HUES64 (cell line): ENCODE data around the gene TMED3.
"Not testable (repeated sequence)": the region's sequence is repeated elsewhere in the genome, so short reads cannot be mapped to it uniquely, and the experiment has no call there.

ENCODE experiments used
- H3K27ac ChIP-seq: 2 replicates; pipeline ENCODE4 v1.7.0; 2013; ENCODE audit warnings: low read depth, low read length, inconsistent platforms
- H3K27me3 ChIP-seq: 2 replicates; pipeline ENCODE4 v1.6.1; 2013; ENCODE audit warnings: mild to moderate bottlenecking, low read length; ENCODE audit not compliant: insufficient read depth
- H3K36me3 ChIP-seq: 2 replicates; pipeline ENCODE4 v1.6.1; 2013; ENCODE audit warnings: mild to moderate bottlenecking, low read length; ENCODE audit not compliant: insufficient read depth
- H3K4me1 ChIP-seq: 2 replicates; pipeline ENCODE4 v1.6.1; 2013; ENCODE audit warnings: mild to moderate bottlenecking, low read length, moderate library complexity; ENCODE audit not compliant: insufficient read depth
- H3K4me3 ChIP-seq: 2 replicates; pipeline ENCODE4 v1.5.1; 2013; ENCODE audit warnings: mild to moderate bottlenecking, low read length, moderate library complexity
- H3K9ac ChIP-seq: 2 replicates; pipeline ENCODE4 v1.6.1; 2013; ENCODE audit warnings: mild to moderate bottlenecking, low read depth, low read length
- H3K9me3 ChIP-seq: 2 replicates; pipeline ENCODE4 v1.6.1; 2013; ENCODE audit warnings: low read depth, low read length; ENCODE audit not compliant: insufficient read depth
- WGBS: fragments of 150-250, 120-280 bp; methylation state at CpG from one replicate; pipeline ENCODE4 v1.1.7; 2013; ENCODE audit warnings: missing lambda C conversion rate; 5-methylcytosine and 5-hydroxymethylcytosine counted together

The TMED3 gene

GRCh38 chr15:79299126-79299840 lies 11.6 kb upstream of the TMED3 start:
- H3K27me3 ChIP-seq, result peaks cover 56% of the 10 kb centered on the region
- H3K4me3 ChIP-seq, result no peak overlapping the region
- H3K9ac ChIP-seq, result no peak overlapping the region
- no peak overlapping the region for H3K27ac ChIP-seq
- no peaks in the 10 kb centered on the region for H3K4me1 ChIP-seq
- H3K9me3 ChIP-seq, result no peaks in the 10 kb centered on the region
- H3K36me3 ChIP-seq, result no peaks in the 10 kb centered on the region
- WGBS, result 96% methylated on average over 7 of the region's 7 CpGs

- Histone ChIP-seq H3K9ac (no peak overlapping the region), H3K4me1 (no peaks in the 10 kb centered on the region), H3K27me3 (peaks cover 58% of the 10 kb centered on the region), H3K9me3 (no peaks in the 10 kb centered on the region), H3K27ac (no peak overlapping the region), H3K4me3 (no peak overlapping the region), H3K36me3 (no peaks in the 10 kb centered on the region)
- WGBS, result 100% methylated on average over 1 of the region's 1 CpG
Observed at GRCh38 chr15:79299841-79300235, 11.1 kb upstream of the TMED3 start.

- Histone ChIP-seq H3K4me1 (peaks cover 4% of the 10 kb centered on the region), H3K9ac (no peak overlapping the region), H3K27ac (no peak overlapping the region), H3K9me3 (no peaks in the 10 kb centered on the region), H3K36me3 (no peaks in the 10 kb centered on the region), H3K27me3 (peaks cover 81% of the 10 kb centered on the region), H3K4me3 (no peak overlapping the region)
- WGBS, result 74% methylated on average over 4 of the region's 4 CpGs
Observed at GRCh38 chr15:79307251-79307650, 3.7 kb upstream of the TMED3 start.

GRCh38 chr15:79308874-79309273 lies 2.0 kb upstream of the TMED3 start:
- H3K27me3 ChIP-seq, result peaks cover 67% of the 10 kb centered on the region
- WGBS, result 75% methylated on average over 2 of the region's 2 CpGs

GRCh38 chr15:79310612-79310984 lies 314 bp upstream of the TMED3 start:
- H3K9ac ChIP-seq, result no peak overlapping the region
- peak overlapping the region; percentile 85 for H3K4me3 ChIP-seq
- peaks cover 26% of the 10 kb centered on the region for H3K36me3 ChIP-seq
- 1% methylated on average over 10 of the region's 17 CpGs for WGBS
- H3K27ac ChIP-seq, result no peak overlapping the region
- H3K27me3 ChIP-seq, result peaks cover 50% of the 10 kb centered on the region
- H3K4me1 ChIP-seq, result peaks cover 6% of the 10 kb centered on the region
- no peaks in the 10 kb centered on the region for H3K9me3 ChIP-seq

More at GRCh38 chr15:79308874-79309273, 2.0 kb upstream of the TMED3 start:
- H3K9me3 ChIP-seq, result no peaks in the 10 kb centered on the region
- H3K4me3 ChIP-seq, result no peak overlapping the region
- no peak overlapping the region for H3K27ac ChIP-seq
- peaks cover 6% of the 10 kb centered on the region for H3K4me1 ChIP-seq
- peaks cover 9% of the 10 kb centered on the region for H3K36me3 ChIP-seq
- no peak overlapping the region for H3K9ac ChIP-seq

- Histone ChIP-seq H3K36me3 (peaks cover 40% of the 10 kb centered on the region), H3K27ac (no peak overlapping the region)
Observed at GRCh38 chr15:79311901-79312553, 1.1 kb downstream of the TMED3 start.

GRCh38 chr15:79314186-79314585 lies 3.3 kb downstream of the TMED3 start:
- Histone ChIP-seq H3K4me1 (peaks cover 6% of the 10 kb centered on the region), H3K27ac (no peak overlapping the region), H3K36me3 (peaks cover 62% of the 10 kb centered on the region), H3K27me3 (peaks cover 15% of the 10 kb centered on the region), H3K9ac (no peak overlapping the region), H3K9me3 (0 out of 2 replicates have a peak, but pooled peaks cover 3% of the 10 kb centered on the region), H3K4me3 (no peak overlapping the region)
- WGBS, result 100% methylated on average over 1 of the region's 1 CpG

More at GRCh38 chr15:79311901-79312553, 1.1 kb downstream of the TMED3 start:
- Histone ChIP-seq H3K4me1 (peaks cover 6% of the 10 kb centered on the region), H3K4me3 (peak overlapping the region; percentile 85), H3K9me3 (no peaks in the 10 kb centered on the region), H3K27me3 (peaks cover 37% of the 10 kb centered on the region), H3K9ac (peak overlapping the region; percentile 87)
- WGBS, result 73% methylated on average over 8 of the region's 8 CpGs

GRCh38 chr15:79314811-79315210 lies 3.9 kb downstream of the TMED3 start:
- H3K4me3 ChIP-seq, result no peak overlapping the region
- peaks cover 67% of the 10 kb centered on the region for H3K36me3 ChIP-seq
- peaks cover 9% of the 10 kb centered on the region for H3K27me3 ChIP-seq
- H3K9me3 ChIP-seq, result 0 out of 2 replicates have a peak, but pooled peaks cover 3% of the 10 kb centered on the region
- H3K9ac ChIP-seq, result no peak overlapping the region
- H3K4me1 ChIP-seq, result peaks cover 6% of the 10 kb centered on the region
- no peak overlapping the region for H3K27ac ChIP-seq
- WGBS, result 91% methylated on average over 6 of the region's 6 CpGs

- WGBS, result 85% methylated on average over 10 of the region's 10 CpGs
- no peaks in the 10 kb centered on the region for H3K27me3 ChIP-seq
Observed at GRCh38 chr15:79315623-79316328, 4.9 kb downstream of the TMED3 start.

GRCh38 chr15:79316864-79317263 lies 6.0 kb downstream of the TMED3 start:
- Histone ChIP-seq H3K27ac (no peak overlapping the region), H3K4me3 (no peak overlapping the region), H3K9me3 (0 out of 2 replicates have a peak, but pooled peaks cover 3% of the 10 kb centered on the region), H3K27me3 (no peaks in the 10 kb centered on the region), H3K4me1 (peaks cover 6% of the 10 kb centered on the region), H3K9ac (no peak overlapping the region), H3K36me3 (peaks cover 82% of the 10 kb centered on the region)
- 94% methylated on average over 9 of the region's 9 CpGs for WGBS

More at GRCh38 chr15:79315623-79316328, 4.9 kb downstream of the TMED3 start:
- Histone ChIP-seq H3K4me1 (peaks cover 6% of the 10 kb centered on the region), H3K9me3 (0 out of 2 replicates have a peak, but pooled peaks cover 3% of the 10 kb centered on the region), H3K27ac (no peak overlapping the region), H3K9ac (no peak overlapping the region), H3K4me3 (no peak overlapping the region), H3K36me3 (peaks cover 72% of the 10 kb centered on the region)

GRCh38 chr15:79319973-79320372 lies 9.1 kb downstream of the TMED3 start:
- H3K4me3 ChIP-seq, H3K27me3 ChIP-seq, H3K27ac ChIP-seq, H3K9me3 ChIP-seq, H3K4me1 ChIP-seq, H3K9ac ChIP-seq: not testable (repeated sequence)
- 99% methylated on average over 8 of the region's 9 CpGs for WGBS
- peaks cover 84% of the 10 kb centered on the region for H3K36me3 ChIP-seq
